Measurements from ENCODE around the gene CYB5B. TPM values are rescaled to one million over a fixed set of nuclear protein-coding genes. Genes with fewer than 3 reads are reported as not detected.

Gene CYB5B
- total RNA-seq, 1 donor from 2014 or later, result 46.3 TPM

- no peak for TF ChIP-seq CTCF (IDR thresholded peaks at IDR 0.05; ENCODE audit: insufficient read depth, low read length, poor library complexity, severe bottlenecking)
- Histone ChIP-seq H3K36me3 (ENCODE audit: control insufficient read depth, insufficient read depth, low read length) (peaks cover 2% of the 10 kb centered on the region), H3K27me3 (ENCODE audit: control insufficient read depth, insufficient read depth, low read length) (no peaks in the 10 kb centered on the region), H3K4me3 (ENCODE audit: low read depth, low read length) (no peak overlapping the region)
- no peak for DNase-seq (ENCODE audit: low read depth)
Measured at GRCh38 chr16:69443927-69444631, 19.7 kb downstream of the CYB5B start.

- peaks cover 2% of the 10 kb centered on the region for H3K36me3 ChIP-seq (ENCODE audit: control insufficient read depth, insufficient read depth, low read length)
- DNase-seq (ENCODE audit: low read depth), result no peak
- no peaks in the 10 kb centered on the region for H3K27me3 ChIP-seq (ENCODE audit: control insufficient read depth, insufficient read depth, low read length)
- no peak for TF ChIP-seq CTCF (IDR thresholded peaks at IDR 0.05; ENCODE audit: insufficient read depth, low read length, poor library complexity, severe bottlenecking)
- H3K4me3 ChIP-seq (ENCODE audit: low read depth, low read length), result no peak overlapping the region
Measured at GRCh38 chr16:69444873-69445517, 20.6 kb downstream of the CYB5B start.

DNA sequence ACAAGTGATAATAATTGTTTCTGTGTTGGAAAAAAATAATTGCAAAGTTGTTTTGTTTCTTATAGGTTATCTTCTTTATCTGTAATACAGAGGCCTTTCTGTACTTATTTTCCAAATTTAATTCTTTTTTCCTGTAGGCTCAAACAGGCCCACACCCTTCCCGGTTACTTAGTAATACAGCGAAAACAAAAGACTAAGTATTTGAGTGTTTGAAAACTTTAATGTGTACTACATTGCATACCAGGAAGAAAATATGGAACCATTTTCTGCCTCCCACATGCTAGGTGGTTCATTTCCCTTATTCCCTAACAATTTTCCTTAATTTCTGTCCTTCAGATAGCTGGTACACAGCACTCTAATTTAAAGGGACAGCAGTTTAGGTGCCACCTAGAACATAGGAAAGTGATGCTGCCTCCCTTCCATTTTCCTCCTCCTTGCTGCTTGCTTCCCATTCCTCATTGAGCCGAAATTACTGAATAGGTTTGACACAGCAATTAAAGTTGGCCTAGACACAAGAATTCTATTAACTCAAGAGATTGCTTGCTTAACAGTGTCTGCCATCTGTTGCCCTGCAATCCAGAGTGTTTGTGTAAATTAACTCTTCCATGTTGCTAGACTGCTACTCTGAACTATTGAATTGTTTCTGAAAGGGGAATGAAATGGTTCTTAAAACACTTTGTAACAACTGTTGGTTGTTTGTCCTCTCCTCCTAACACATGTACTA, 24.2 kb downstream of the CYB5B start:
- Histone ChIP-seq H3K4me3 (ENCODE audit: low read depth, low read length) (no peak overlapping the region), H3K36me3 (ENCODE audit: control insufficient read depth, insufficient read depth, low read length) (peaks cover 2% of the 10 kb centered on the region), H3K27me3 (ENCODE audit: control insufficient read depth, insufficient read depth, low read length) (no peaks in the 10 kb centered on the region)
- DNase-seq (ENCODE audit: low read depth), result no peak
- no peak for TF ChIP-seq CTCF (IDR thresholded peaks at IDR 0.05; ENCODE audit: insufficient read depth, low read length, poor library complexity, severe bottlenecking)

GRCh38 chr16:69451166-69451565, 26.7 kb downstream of the CYB5B start:
- peaks cover 2% of the 10 kb centered on the region for H3K36me3 ChIP-seq (ENCODE audit: control insufficient read depth, insufficient read depth, low read length)
- no peak for TF ChIP-seq CTCF (IDR thresholded peaks at IDR 0.05; ENCODE audit: insufficient read depth, low read length, poor library complexity, severe bottlenecking)
- no peaks in the 10 kb centered on the region for H3K27me3 ChIP-seq (ENCODE audit: control insufficient read depth, insufficient read depth, low read length)
- no peak for DNase-seq (ENCODE audit: low read depth)
- no peak overlapping the region for H3K4me3 ChIP-seq (ENCODE audit: low read depth, low read length)

- no peak for DNase-seq (ENCODE audit: low read depth)
- Histone ChIP-seq H3K27me3 (ENCODE audit: control insufficient read depth, insufficient read depth, low read length) (no peaks in the 10 kb centered on the region), H3K36me3 (ENCODE audit: control insufficient read depth, insufficient read depth, low read length) (no peaks in the 10 kb centered on the region), H3K4me3 (ENCODE audit: low read depth, low read length) (no peak overlapping the region)
- TF ChIP-seq CTCF (IDR thresholded peaks at IDR 0.05; ENCODE audit: insufficient read depth, low read length, poor library complexity, severe bottlenecking), result no peak
Measured at GRCh38 chr16:69453936-69454335, 29.5 kb downstream of the CYB5B start.

Measured in kidney epithelial cell (primary cell).